MCF 10A (cell line): Measurements from ENCODE around the gene AK9. TPM values are rescaled to one million over a fixed set of nuclear protein-coding genes. Genes with fewer than 3 reads are reported as not detected.

Experiments
- BruUV-seq: library from RNA; stranded (reverse); fragments of 400-500 nt; replicated peaks from 2 replicates; lab custom pipeline; 2021; lab: Mats Ljungman, UMichigan
- CTCF ChIA-PET: fragments of 300-600 bp; sonication (Branson Sonifier 250); formaldehyde crosslinking; extraction: SDS; loops from one replicate; lab custom pipeline; 2021; ENCODE audit warnings: antibody characterized with exemption, inconsistent platforms; lab: Yijun Ruan, JAX
- POLR2A ChIA-PET: fragments of 300-600, 350-650 bp; sonication (Branson Sonifier 250); formaldehyde crosslinking; extraction: SDS; loops from one replicate; lab custom pipeline; 2020; ENCODE audit warnings: antibody characterized with exemption, inconsistent platforms; lab: Yijun Ruan, JAX
- DNase-seq: peaks from one replicate; pipeline ENCODE4 v3.0.0-alpha.2; 2018; ENCODE audit not compliant: unreplicated experiment
- H3K27ac Mint-ChIP-seq: one replicate; pipeline ENCODE4 v1.8.0; 2022; ENCODE audit warnings: mild to moderate bottlenecking, low read depth, mixed read lengths; ENCODE audit not compliant: unreplicated experiment
- H3K27me3 Mint-ChIP-seq: one replicate; pipeline ENCODE4 v1.8.0; 2022; ENCODE audit warnings: mixed read lengths; ENCODE audit not compliant: insufficient read depth, unreplicated experiment
- H3K36me3 Mint-ChIP-seq: one replicate; pipeline ENCODE4 v1.8.0; 2022; ENCODE audit warnings: mild to moderate bottlenecking, moderate library complexity, mixed read lengths; ENCODE audit not compliant: insufficient read depth, unreplicated experiment
- H3K4me1 Mint-ChIP-seq: one replicate; pipeline ENCODE4 v1.8.0; 2022; ENCODE audit warnings: mixed read lengths; ENCODE audit not compliant: insufficient read depth, unreplicated experiment
- H3K4me3 Mint-ChIP-seq: one replicate; pipeline ENCODE4 v1.8.0; 2022; ENCODE audit warnings: mild to moderate bottlenecking, moderate library complexity, mixed read lengths; ENCODE audit not compliant: unreplicated experiment
- H3K9me3 Mint-ChIP-seq: one replicate; pipeline ENCODE4 v1.8.0; 2022; ENCODE audit warnings: mixed read lengths; ENCODE audit not compliant: unreplicated experiment
- CTCF ChIP-seq: fragments of 200-600 bp; IDR thresholded peaks from one replicate; pipeline ENCODE4 v1.8.0; 2022; ENCODE audit warnings: antibody characterized with exemption, mild to moderate bottlenecking; ENCODE audit not compliant: unreplicated experiment
- intact Hi-C: fragments of 100-400 bp; cut with micrococcal nuclease; formaldehyde crosslinking; loops from 2 replicates; pipeline ENCODE4 v1.14.1; 2022
- total RNA-seq: library from RNA; stranded (reverse); gene quantifications from 2 replicates; pipeline ENCODE4 v1.2.3, GENCODE V29; 2022

Gene AK9
- total RNA-seq, 1 experiment from 2014 or later, result 4.7 TPM

GRCh38 chr6:109469591-109470189, 221.3 kb downstream of the AK9 start:
- Mint-ChIP-seq H3K27ac (no peak overlapping the region), H3K9me3 (no peaks in the 10 kb centered on the region), H3K4me1 (no peaks in the 10 kb centered on the region), H3K36me3 (peaks cover 67% of the 10 kb centered on the region), H3K4me3 (no peak overlapping the region), H3K27me3 (no peaks in the 10 kb centered on the region)
- POLR2A ChIA-PET, result interaction anchor here (0.6 kb wide), 1 partner anchor 41 kb away, joined by 4 read pairs; no protein-coding TSS in a partner anchor
- intact Hi-C loops, result no loop called here
- CTCF ChIA-PET, result interaction anchor here (0.6 kb wide), 1 partner anchor 39 kb away, joined by 4 read pairs; no protein-coding TSS in a partner anchor
- DNase-seq, result no peak
- TF ChIP-seq CTCF, result no peak
- BruUV-seq, result no TSS peak

DNA sequence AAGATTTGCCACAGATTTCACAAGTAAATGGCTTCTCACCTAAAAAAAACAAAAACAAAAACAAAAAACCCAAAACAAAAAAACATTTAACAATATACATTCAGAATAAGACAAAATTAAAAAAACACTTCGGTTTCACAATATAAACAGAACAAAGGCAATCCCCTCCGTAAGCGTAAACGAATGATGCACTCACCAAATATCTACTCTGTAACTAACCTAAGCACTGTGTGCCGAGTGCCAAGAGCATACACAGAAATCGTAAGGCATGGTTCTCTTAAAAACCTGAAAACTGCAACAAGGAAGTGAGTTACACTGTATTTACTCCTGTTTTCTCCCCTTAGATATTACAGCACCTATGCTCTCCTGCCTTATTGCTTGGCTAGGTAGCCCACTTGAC, 223.3 kb downstream of the AK9 start:
- BruUV-seq, result no TSS peak
- DNase-seq, result no peak
- no peak for TF ChIP-seq CTCF
- Mint-ChIP-seq H3K36me3 (peaks cover 65% of the 10 kb centered on the region), H3K27ac (no peak overlapping the region), H3K27me3 (no peaks in the 10 kb centered on the region), H3K9me3 (no peaks in the 10 kb centered on the region), H3K4me1 (no peaks in the 10 kb centered on the region), H3K4me3 (no peak overlapping the region)
- ChIA-PET CTCF (no interaction called here), POLR2A (no interaction called here)
- intact Hi-C loops, result no loop called here

GRCh38 chr6:109466212-109466923, 224.6 kb downstream of the AK9 start:
- Mint-ChIP-seq H3K27me3 (no peaks in the 10 kb centered on the region), H3K9me3 (no peaks in the 10 kb centered on the region), H3K27ac (no peak overlapping the region), H3K4me3 (no peak overlapping the region), H3K36me3 (peaks cover 79% of the 10 kb centered on the region), H3K4me1 (peaks cover 6% of the 10 kb centered on the region)
- BruUV-seq, result no TSS peak
- DNase-seq, result no peak
- POLR2A ChIA-PET, result interaction anchor here (1.1 to 1.2 kb wide), 2 partner anchors 9 to 14 kb away, joined by 3 read pairs; no protein-coding TSS in a partner anchor
- TF ChIP-seq CTCF, result no peak
- CTCF ChIA-PET, result interaction anchor here (1.2 kb wide), 1 partner anchor 10 kb away, joined by 4 read pairs; no protein-coding TSS in a partner anchor
- intact Hi-C loops, result no loop called here

DNA sequence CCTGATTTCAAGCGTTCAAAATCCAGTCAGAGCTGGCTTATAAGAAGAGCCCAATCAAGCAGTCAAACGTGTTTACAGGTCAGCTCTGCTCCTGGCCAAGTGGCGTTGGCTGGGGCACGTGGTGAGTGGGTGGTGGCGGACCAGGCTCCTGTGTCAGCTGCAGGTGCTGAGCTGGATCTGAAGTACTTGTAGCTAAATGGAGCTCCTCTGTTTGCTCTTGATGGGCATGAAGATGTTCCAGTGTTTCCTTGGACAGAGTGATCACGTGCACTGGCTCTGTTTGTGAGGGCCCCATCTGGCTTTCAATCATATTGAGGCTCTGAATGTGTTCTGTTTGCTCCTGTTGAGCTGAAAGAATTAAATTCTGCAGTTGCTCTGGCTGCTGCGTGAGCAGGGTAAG, 225.2 kb downstream of the AK9 start:
- ChIA-PET CTCF (interaction anchor here (0.5 to 1.2 kb wide), 2 partner anchors 10 to 50 kb away, joined by 3 to 4 read pairs; no protein-coding TSS in a partner anchor), POLR2A (interaction anchor here (1.1 kb wide), 1 partner anchor 9 kb away, joined by 3 read pairs; no protein-coding TSS in a partner anchor)
- DNase-seq, result no peak
- intact Hi-C loops, result no loop called here
- no peak for TF ChIP-seq CTCF
- no TSS peak for BruUV-seq
- H3K4me1 Mint-ChIP-seq, result peaks cover 6% of the 10 kb centered on the region
- H3K27ac Mint-ChIP-seq, result no peak overlapping the region
- H3K36me3 Mint-ChIP-seq, result peaks cover 82% of the 10 kb centered on the region
- no peak overlapping the region for H3K4me3 Mint-ChIP-seq
- H3K27me3 Mint-ChIP-seq, result no peaks in the 10 kb centered on the region
- H3K9me3 Mint-ChIP-seq, result no peaks in the 10 kb centered on the region
